HCT116 (cell line): ENCODE measurements around the gene MRAS. TPM values are rescaled to one million over a fixed set of nuclear protein-coding genes. Genes with fewer than 3 reads are reported as not detected.

Source experiments
- ATAC-seq: fragments of 200-7000 bp; cut with Tn5 transposase; 2 replicates; pipeline ENCODE4 v1.9.1; 2020; ENCODE audit warnings: mild to moderate bottlenecking, moderate library complexity
- BruUV-seq: library from RNA; stranded (reverse); fragments of 400-500 nt; replicated peaks from 2 replicates; lab custom pipeline; 2021; lab: Mats Ljungman, UMichigan
- CTCF ChIA-PET: fragments of 300-600 bp; sonication (Branson Sonifier 250); formaldehyde crosslinking; loops from one replicate; lab custom pipeline; 2021; ENCODE audit warnings: antibody characterized with exemption; lab: Charles Lee
- POLR2A ChIA-PET: fragments of 300-600, 350-600 bp; sonication (Branson Sonifier 250); formaldehyde crosslinking; loops from one replicate; lab custom pipeline; 2021; ENCODE audit warnings: antibody characterized with exemption; lab: Charles Lee
- RAD21 ChIA-PET, 2 experiments: fragments of 300-600 bp; sonication (Branson Sonifier 250); formaldehyde crosslinking; loops; one replicate each; lab custom pipeline; 2023; ENCODE audit warnings: low total read pairs in 2 of 2; ENCODE audit not compliant: uncharacterized antibody in 2 of 2, unreplicated experiment in 2 of 2, low non-redundant PET in 1 of 2; lab: Charles Lee
- DNase-seq: peaks from one replicate; pipeline ENCODE4 v3.0.0-alpha.2; 2010; ENCODE audit warnings: low read depth, low spot score
- H2AFZ ChIP-seq: fragments of 200-600 bp; shearing (Covaris generic), sonication (generic); 2 replicates; pipeline ENCODE4 v1.6.1; 2017; ENCODE audit warnings: low read depth, mixed run types, mixed read lengths, antibody characterized with exemption, low read length; ENCODE audit not compliant: poor library complexity, severe bottlenecking
- H3K27ac ChIP-seq: 2 replicates; pipeline ENCODE4 v1.5.1; 2012; ENCODE audit warnings: low read depth, low read length
- H3K27me3 ChIP-seq: fragments of 200-600 bp; sonication (generic); 2 replicates; pipeline ENCODE4 v1.6.1; 2016; ENCODE audit warnings: mixed run types, low read length, mixed read lengths; ENCODE audit not compliant: insufficient read depth
- H3K36me3 ChIP-seq, 2 experiments: fragments of 200-500 bp in 1 of 2; fragments of 200-600 bp in 1 of 2; sonication (Bioruptor generic) in 1 of 2; sonication (generic) in 1 of 2; 2 replicates each; pipeline versions ENCODE4 v1.5.1 to v1.6.1; 2014 to 2016; ENCODE audit warnings: low read length in 2 of 2, inconsistent platforms in 1 of 2, mixed read lengths in 1 of 2, mixed run types in 1 of 2; ENCODE audit not compliant: insufficient read depth in 2 of 2, control insufficient read depth in 1 of 2
- H3K4me1 ChIP-seq, 2 experiments: fragments of 200-600 bp in 1 of 2; sonication (generic) in 1 of 2; 2 replicates each; pipeline versions ENCODE4 v1.5.1 to v1.6.1; 2012 to 2017; ENCODE audit warnings: low read length in 2 of 2, inconsistent platforms in 1 of 2, mild to moderate bottlenecking in 1 of 2, mixed read lengths in 1 of 2, mixed run types in 1 of 2, moderate library complexity in 1 of 2; ENCODE audit not compliant: insufficient read depth in 2 of 2, control insufficient read depth in 1 of 2
- H3K4me2 ChIP-seq: fragments of 200-600 bp; sonication (generic); 2 replicates; pipeline ENCODE4 v1.6.1; 2017; ENCODE audit warnings: mixed run types, low read length, mixed read lengths
- H3K4me3 ChIP-seq, 2 experiments: fragments of 200-600 bp in 1 of 2; sonication (generic) in 1 of 2; replicated peaks in 1 of 2; 2 replicates each; pipeline ENCODE4 v1.5.1; 2011 to 2016; ENCODE audit warnings: low read length in 2 of 2, control low read depth in 1 of 2, low read depth in 1 of 2, mild to moderate bottlenecking in 1 of 2, mixed read lengths in 1 of 2, mixed run types in 1 of 2
- H3K79me2 ChIP-seq: fragments of 200-600 bp; sonication (generic); 2 replicates; pipeline ENCODE4 v1.6.1; 2017; ENCODE audit warnings: mild to moderate bottlenecking, mixed run types, low read length, moderate library complexity, mixed read lengths; ENCODE audit not compliant: insufficient read depth
- H3K9ac ChIP-seq: fragments of 200-600 bp; sonication (generic); 2 replicates; pipeline ENCODE4 v1.6.1; 2016; ENCODE audit warnings: low read length, mixed read lengths
- H3K9me2 ChIP-seq: fragments of 200-600 bp; sonication (generic), shearing (Covaris generic); 2 replicates; pipeline ENCODE4 v1.6.1; 2017; ENCODE audit warnings: mixed run types, mild to moderate bottlenecking, moderate library complexity; ENCODE audit not compliant: insufficient read depth
- H3K9me3 ChIP-seq, 2 experiments: fragments of 200-500 bp in 1 of 2; fragments of 200-600 bp in 1 of 2; sonication (Bioruptor generic) in 1 of 2; sonication (generic) in 1 of 2; 2 replicates each; pipeline ENCODE4 v1.6.1; 2014 to 2017; ENCODE audit warnings: low read length in 2 of 2, mixed read lengths in 2 of 2, inconsistent platforms in 1 of 2, low read depth in 1 of 2, mild to moderate bottlenecking in 1 of 2, mixed run types in 1 of 2, moderate library complexity in 1 of 2; ENCODE audit not compliant: control insufficient read depth in 1 of 2, insufficient read depth in 1 of 2
- H4K20me1 ChIP-seq: fragments of 200-600 bp; sonication (generic), shearing (Covaris generic); 2 replicates; pipeline ENCODE4 v1.6.1; 2017; ENCODE audit warnings: mixed run types, mild to moderate bottlenecking, moderate library complexity; ENCODE audit not compliant: insufficient read depth
- ATF3 ChIP-seq: IDR thresholded peaks from 2 replicates; pipeline ENCODE4 v1.6.1; 2012
- CBX3 ChIP-seq: IDR thresholded peaks from 2 replicates; pipeline ENCODE4 v1.6.1; 2012; ENCODE audit warnings: low read depth
- CEBPB ChIP-seq: IDR thresholded peaks from 2 replicates; pipeline ENCODE4 v1.6.1; 2012; ENCODE audit warnings: low read depth
- CTCF ChIP-seq, 3 experiments: fragments of 200-600 bp in 1 of 3; sonication (generic) in 1 of 3; IDR thresholded peaks in 2 of 3; conservative IDR thresholded peaks in 1 of 3; 2 replicates each; pipeline ENCODE4 v1.5.1; 2012 to 2017; ENCODE audit warnings: low read depth in 2 of 3, low read length in 2 of 3, antibody characterized with exemption in 1 of 3, borderline replicate concordance in 1 of 3, control low read depth in 1 of 3, mild to moderate bottlenecking in 1 of 3, mixed read lengths in 1 of 3, mixed run types in 1 of 3, moderate library complexity in 1 of 3; ENCODE audit not compliant: insufficient read depth in 1 of 3
- EGR1 ChIP-seq: IDR thresholded peaks from 2 replicates; pipeline ENCODE4 v1.6.1; 2012; ENCODE audit warnings: low read depth
- FOSL1 ChIP-seq: IDR thresholded peaks from 2 replicates; pipeline ENCODE4 v1.6.1; 2012; ENCODE audit warnings: low read depth
- JUND ChIP-seq: IDR thresholded peaks from 2 replicates; pipeline ENCODE4 v1.6.1; 2012
- POLR2A ChIP-seq: IDR thresholded peaks from 2 replicates; pipeline ENCODE4 v1.7.0; 2011; ENCODE audit warnings: borderline replicate concordance; ENCODE audit not compliant: insufficient read depth, insufficient read length; ENCODE audit errors: extremely low read depth
- POLR2AphosphoS5 ChIP-seq: IDR thresholded peaks from 2 replicates; pipeline ENCODE4 v1.6.1; 2011; ENCODE audit warnings: mild to moderate bottlenecking, low read depth, low read length, moderate library complexity
- RAD21 ChIP-seq: IDR thresholded peaks from 2 replicates; pipeline ENCODE4 v1.6.1; 2012; ENCODE audit warnings: low read depth, mild to moderate bottlenecking
- REST ChIP-seq: IDR thresholded peaks from 2 replicates; pipeline ENCODE4 v1.6.1; 2012; ENCODE audit warnings: low read depth
- SIN3A ChIP-seq: IDR thresholded peaks from 2 replicates; pipeline ENCODE4 v1.6.1; 2012; ENCODE audit warnings: low read depth
- SP1 ChIP-seq: IDR thresholded peaks from 2 replicates; pipeline ENCODE4 v1.6.1; 2012; ENCODE audit warnings: low read depth
- SRF ChIP-seq: IDR thresholded peaks from 2 replicates; pipeline ENCODE4 v1.6.1; 2012; ENCODE audit warnings: low read depth
- YY1 ChIP-seq: IDR thresholded peaks from 2 replicates; pipeline ENCODE4 v1.6.1; 2011; ENCODE audit warnings: low read length, low read depth, moderate library complexity, mild to moderate bottlenecking; ENCODE audit not compliant: insufficient replicate concordance; ENCODE audit errors: extremely low read depth
- ZFX ChIP-seq: fragments of 450-650 bp; IDR thresholded peaks from 2 replicates; pipeline ENCODE4 v1.6.1; 2017
- ZNF274 ChIP-seq: fragments of 200-500 bp; sonication (Bioruptor generic); IDR thresholded peaks from 2 replicates; pipeline ENCODE4 v1.6.1; 2014; ENCODE audit warnings: mild to moderate bottlenecking, low read depth, low read length, inconsistent platforms
- intact Hi-C: fragments of 100-400 bp; cut with micrococcal nuclease; formaldehyde crosslinking; loops from 2 replicates; pipeline ENCODE4 v1.10.0; 2022
- total RNA-seq: library from RNA; stranded (reverse); gene quantifications from one replicate; pipeline ENCODE4 v1.2.1, GENCODE V29; 2021; ENCODE audit not compliant: unreplicated experiment
- TF ChIP-seq, protein P1 (sequence below): IDR thresholded peaks from 2 replicates; pipeline ENCODE4 v1.6.1; 2011; ENCODE audit warnings: mild to moderate bottlenecking, low read length, moderate library complexity; ENCODE audit not compliant: insufficient replicate concordance; ENCODE audit errors: extremely low read depth
- TF ChIP-seq, protein P2 (sequence below): IDR thresholded peaks from 2 replicates; pipeline ENCODE4 v1.6.1; 2012

MRAS gene
- total RNA-seq, 1 experiment from 2014 or later: 13.5 TPM

DNA sequence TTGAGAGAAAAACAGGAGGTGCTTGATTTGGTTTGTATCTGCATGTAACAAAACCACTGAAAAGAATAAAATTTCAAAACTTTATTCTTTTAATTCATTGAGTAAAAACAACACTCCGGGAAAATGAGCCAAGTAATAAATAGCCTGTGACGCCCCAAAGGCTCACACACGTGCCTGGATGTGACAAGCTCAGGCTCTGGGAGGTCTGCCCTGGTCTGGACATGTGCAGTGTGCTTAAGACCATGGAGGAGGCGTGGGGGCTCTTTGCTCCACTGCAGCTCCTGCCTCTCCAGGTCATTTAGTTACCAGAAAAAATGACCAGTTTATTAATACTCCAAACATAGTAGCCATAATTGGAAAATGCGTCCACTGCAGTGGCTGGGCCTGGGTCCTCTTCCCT lies 10.1 kb upstream of the MRAS start:
- no peaks in the 10 kb centered on the region for H3K9me3 ChIP-seq
- H3K79me2 ChIP-seq: no peaks in the 10 kb centered on the region
- no peak overlapping the region for H3K4me2 ChIP-seq
- BruUV-seq: no TSS peak
- H4K20me1 ChIP-seq: no peaks in the 10 kb centered on the region
- H3K9ac ChIP-seq: no peak overlapping the region
- no peak overlapping the region for H3K27ac ChIP-seq
- no peak overlapping the region for H3K4me3 ChIP-seq
- peaks cover 3 to 13% of the 10 kb centered on the region in 2 experiments; a peak in 3 of 4 replicates for H3K4me1 ChIP-seq
- ChIA-PET CTCF (no interaction called here), RAD21 (no interaction called here)
- ATAC-seq (no peak), DNase-seq (no peak)
- intact Hi-C loops: no loop called here
- H2AFZ ChIP-seq: no peak overlapping the region
- no peaks in the 10 kb centered on the region for H3K9me2 ChIP-seq
- no peaks in the 10 kb centered on the region for H3K36me3 ChIP-seq
- TF ChIP-seq ZFX (no peak), CTCF (IDR thresholded peaks at IDR 0.05 in 2 of 3, conservative IDR thresholded peaks at IDR 0.05 in 1 of 3; ENCODE audit: borderline replicate concordance in 1 of 3, insufficient read depth in 1 of 3, low read depth in 2 of 3, low read length in 2 of 3) (no peak), REST (no peak), SRF (no peak), ATF3 (no peak), SP1 (no peak), CEBPB (no peak), RAD21 (no peak), JUND (no peak), EGR1 (no peak), FOSL1 (no peak), POLR2AphosphoS5 (no peak), SIN3A (no peak), POLR2A (no peak), CBX3 (no peak), ZNF274 (no peak), YY1 (no peak)
- TF ChIP-seq, protein P1, sequence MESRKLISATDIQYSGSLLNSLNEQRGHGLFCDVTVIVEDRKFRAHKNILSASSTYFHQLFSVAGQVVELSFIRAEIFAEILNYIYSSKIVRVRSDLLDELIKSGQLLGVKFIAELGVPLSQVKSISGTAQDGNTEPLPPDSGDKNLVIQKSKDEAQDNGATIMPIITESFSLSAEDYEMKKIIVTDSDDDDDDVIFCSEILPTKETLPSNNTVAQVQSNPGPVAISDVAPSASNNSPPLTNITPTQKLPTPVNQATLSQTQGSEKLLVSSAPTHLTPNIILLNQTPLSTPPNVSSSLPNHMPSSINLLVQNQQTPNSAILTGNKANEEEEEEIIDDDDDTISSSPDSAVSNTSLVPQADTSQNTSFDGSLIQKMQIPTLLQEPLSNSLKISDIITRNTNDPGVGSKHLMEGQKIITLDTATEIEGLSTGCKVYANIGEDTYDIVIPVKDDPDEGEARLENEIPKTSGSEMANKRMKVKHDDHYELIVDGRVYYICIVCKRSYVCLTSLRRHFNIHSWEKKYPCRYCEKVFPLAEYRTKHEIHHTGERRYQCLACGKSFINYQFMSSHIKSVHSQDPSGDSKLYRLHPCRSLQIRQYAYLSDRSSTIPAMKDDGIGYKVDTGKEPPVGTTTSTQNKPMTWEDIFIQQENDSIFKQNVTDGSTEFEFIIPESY: no peak
- TF ChIP-seq, protein P2, sequence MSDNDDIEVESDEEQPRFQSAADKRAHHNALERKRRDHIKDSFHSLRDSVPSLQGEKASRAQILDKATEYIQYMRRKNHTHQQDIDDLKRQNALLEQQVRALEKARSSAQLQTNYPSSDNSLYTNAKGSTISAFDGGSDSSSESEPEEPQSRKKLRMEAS: no peak
- TF ChIP-seq, all 23 proteins: peak for 0
- no peaks in the 10 kb centered on the region for H3K27me3 ChIP-seq
- POLR2A ChIA-PET: no interaction called here
